HL-60 (cell line): ENCODE data around the gene WDR4.
"Not testable (repeated sequence)": the region's sequence is repeated elsewhere in the genome, so short reads cannot be mapped to it uniquely, and the experiment has no call there.

Experiments
- DNase-seq, 2 experiments: peaks; one replicate each; pipeline ENCODE4 v3.0.0-alpha.2; 2010 to 2020; ENCODE audit warnings: low read depth in 1 of 2, low spot score in 1 of 2
- H3K27ac ChIP-seq: fragments of 250-450 bp; sonication (Bioruptor Pico); replicated peaks from 2 replicates; pipeline ENCODE4 v1.5.1; 2020; ENCODE audit warnings: mild to moderate bottlenecking, moderate library complexity
- H3K27me3 ChIP-seq: fragments of 250-450 bp; sonication (Bioruptor Pico); 2 replicates; pipeline ENCODE4 v1.5.1; 2021; ENCODE audit warnings: mild to moderate bottlenecking, moderate library complexity; ENCODE audit not compliant: insufficient read depth, poor library complexity, severe bottlenecking
- H3K4me3 ChIP-seq: replicated peaks from 2 replicates; pipeline ENCODE4 v1.5.1; 2011; ENCODE audit warnings: mild to moderate bottlenecking, control low read depth, low read length; ENCODE audit not compliant: insufficient read depth
- GABPA ChIP-seq: IDR thresholded peaks from 2 replicates; pipeline ENCODE4 v1.6.1; 2012; ENCODE audit warnings: low read depth
- POLR2AphosphoS5 ChIP-seq: IDR thresholded peaks from 2 replicates; pipeline ENCODE4 v1.6.1; 2012; ENCODE audit warnings: low read depth
- SPI1 ChIP-seq: IDR thresholded peaks from 2 replicates; pipeline ENCODE4 v1.6.1; 2012; ENCODE audit warnings: low read depth, mild to moderate bottlenecking, borderline replicate concordance
- TF ChIP-seq, protein P1 (sequence below): IDR thresholded peaks from one replicate; pipeline ENCODE4 v1.5.1; 2011; ENCODE audit warnings: low read length, control low read depth, inconsistent platforms; ENCODE audit not compliant: insufficient read depth
- TF ChIP-seq, protein P2 (sequence below): IDR thresholded peaks from 2 replicates; pipeline ENCODE4 v1.6.1; 2012; ENCODE audit warnings: low read depth; ENCODE audit not compliant: insufficient replicate concordance

The WDR4 gene

GRCh38 chr21:42807293-42807895 lies 71.9 kb downstream of the WDR4 start:
- H3K27ac ChIP-seq, H3K27me3 ChIP-seq, H3K4me3 ChIP-seq, DNase-seq: not testable (repeated sequence)

GRCh38 chr21:42806509-42807140 lies 72.7 kb downstream of the WDR4 start:
- H3K27ac ChIP-seq: no peak overlapping the region
- TF ChIP-seq, protein P1, sequence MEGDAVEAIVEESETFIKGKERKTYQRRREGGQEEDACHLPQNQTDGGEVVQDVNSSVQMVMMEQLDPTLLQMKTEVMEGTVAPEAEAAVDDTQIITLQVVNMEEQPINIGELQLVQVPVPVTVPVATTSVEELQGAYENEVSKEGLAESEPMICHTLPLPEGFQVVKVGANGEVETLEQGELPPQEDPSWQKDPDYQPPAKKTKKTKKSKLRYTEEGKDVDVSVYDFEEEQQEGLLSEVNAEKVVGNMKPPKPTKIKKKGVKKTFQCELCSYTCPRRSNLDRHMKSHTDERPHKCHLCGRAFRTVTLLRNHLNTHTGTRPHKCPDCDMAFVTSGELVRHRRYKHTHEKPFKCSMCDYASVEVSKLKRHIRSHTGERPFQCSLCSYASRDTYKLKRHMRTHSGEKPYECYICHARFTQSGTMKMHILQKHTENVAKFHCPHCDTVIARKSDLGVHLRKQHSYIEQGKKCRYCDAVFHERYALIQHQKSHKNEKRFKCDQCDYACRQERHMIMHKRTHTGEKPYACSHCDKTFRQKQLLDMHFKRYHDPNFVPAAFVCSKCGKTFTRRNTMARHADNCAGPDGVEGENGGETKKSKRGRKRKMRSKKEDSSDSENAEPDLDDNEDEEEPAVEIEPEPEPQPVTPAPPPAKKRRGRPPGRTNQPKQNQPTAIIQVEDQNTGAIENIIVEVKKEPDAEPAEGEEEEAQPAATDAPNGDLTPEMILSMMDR: no peak
- no peak for TF ChIP-seq SPI1
- no peak for TF ChIP-seq GABPA
- TF ChIP-seq, protein P2, sequence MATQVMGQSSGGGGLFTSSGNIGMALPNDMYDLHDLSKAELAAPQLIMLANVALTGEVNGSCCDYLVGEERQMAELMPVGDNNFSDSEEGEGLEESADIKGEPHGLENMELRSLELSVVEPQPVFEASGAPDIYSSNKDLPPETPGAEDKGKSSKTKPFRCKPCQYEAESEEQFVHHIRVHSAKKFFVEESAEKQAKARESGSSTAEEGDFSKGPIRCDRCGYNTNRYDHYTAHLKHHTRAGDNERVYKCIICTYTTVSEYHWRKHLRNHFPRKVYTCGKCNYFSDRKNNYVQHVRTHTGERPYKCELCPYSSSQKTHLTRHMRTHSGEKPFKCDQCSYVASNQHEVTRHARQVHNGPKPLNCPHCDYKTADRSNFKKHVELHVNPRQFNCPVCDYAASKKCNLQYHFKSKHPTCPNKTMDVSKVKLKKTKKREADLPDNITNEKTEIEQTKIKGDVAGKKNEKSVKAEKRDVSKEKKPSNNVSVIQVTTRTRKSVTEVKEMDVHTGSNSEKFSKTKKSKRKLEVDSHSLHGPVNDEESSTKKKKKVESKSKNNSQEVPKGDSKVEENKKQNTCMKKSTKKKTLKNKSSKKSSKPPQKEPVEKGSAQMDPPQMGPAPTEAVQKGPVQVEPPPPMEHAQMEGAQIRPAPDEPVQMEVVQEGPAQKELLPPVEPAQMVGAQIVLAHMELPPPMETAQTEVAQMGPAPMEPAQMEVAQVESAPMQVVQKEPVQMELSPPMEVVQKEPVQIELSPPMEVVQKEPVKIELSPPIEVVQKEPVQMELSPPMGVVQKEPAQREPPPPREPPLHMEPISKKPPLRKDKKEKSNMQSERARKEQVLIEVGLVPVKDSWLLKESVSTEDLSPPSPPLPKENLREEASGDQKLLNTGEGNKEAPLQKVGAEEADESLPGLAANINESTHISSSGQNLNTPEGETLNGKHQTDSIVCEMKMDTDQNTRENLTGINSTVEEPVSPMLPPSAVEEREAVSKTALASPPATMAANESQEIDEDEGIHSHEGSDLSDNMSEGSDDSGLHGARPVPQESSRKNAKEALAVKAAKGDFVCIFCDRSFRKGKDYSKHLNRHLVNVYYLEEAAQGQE: no peak
- no peak for TF ChIP-seq POLR2AphosphoS5
- H3K27me3 ChIP-seq: no peaks in the 10 kb centered on the region
- no peak for DNase-seq
- no peak overlapping the region for H3K4me3 ChIP-seq

DNA sequence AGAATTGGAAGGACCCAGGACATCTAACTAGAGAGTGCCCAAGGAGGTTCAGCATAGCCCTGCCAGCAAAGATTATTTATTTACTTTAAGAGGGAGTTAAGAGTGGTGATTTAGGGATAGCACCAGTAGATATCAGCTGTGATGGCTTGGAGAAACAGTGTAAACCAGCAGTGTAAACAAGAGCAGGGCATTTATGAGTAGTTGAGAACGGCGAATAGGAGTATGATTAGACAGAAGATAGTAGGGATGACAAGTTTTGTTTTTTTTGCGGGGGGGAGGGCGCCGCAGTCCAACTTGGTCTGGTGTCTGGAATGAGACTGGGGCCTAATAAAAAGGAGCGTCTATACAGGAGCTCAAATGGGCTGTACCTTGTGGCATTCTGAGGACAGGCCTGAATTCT lies 77.7 kb downstream of the WDR4 start:
- not testable (repeated sequence) for H3K27me3 ChIP-seq, H3K27ac ChIP-seq, DNase-seq

GRCh38 chr21:42799948-42800347 lies 79.4 kb downstream of the WDR4 start:
- H3K4me3 ChIP-seq: no peak overlapping the region

More for the DNA sequence above, 77.7 kb downstream of the WDR4 start:
- H3K4me3 ChIP-seq: not testable (repeated sequence)

More at GRCh38 chr21:42799948-42800347, 79.4 kb downstream of the WDR4 start:
- Histone ChIP-seq H3K27me3 (peaks cover 2% of the 10 kb centered on the region), H3K27ac (no peak overlapping the region)
- TF ChIP-seq POLR2AphosphoS5: no peak
- TF ChIP-seq, protein P2: no peak
- no peak for TF ChIP-seq SPI1
- TF ChIP-seq, protein P1: no peak
- no peak for TF ChIP-seq GABPA
- DNase-seq: no peak
